ENCODE measurements around the gene GCG.
A peak's percentile ranks its signal among the peaks of the same experiment; 100 is the strongest.

Gene GCG

GRCh38 chr2:162152147-162152546 is at the start of gene GCG:
Gene GCG (minus strand): TSS chr2:162152247. CDS start chr2:162149178, 3,069 bp downstream.
- no peak for DNase-seq (ENCODE audit: low read depth)

- DNase-seq (ENCODE audit: low read depth) = no peak
Measured at GRCh38 chr2:162200636-162201035, 48.6 kb upstream of the GCG start.

GRCh38 chr2:162199913-162200312 is 47.9 kb upstream of the GCG start:
- DNase-seq (ENCODE audit: low read depth) = no peak

- no peak for DNase-seq (ENCODE audit: low read depth)
Measured at GRCh38 chr2:162198239-162198638, 46.2 kb upstream of the GCG start.

- no peak for DNase-seq (ENCODE audit: low read depth)
Measured at GRCh38 chr2:162197069-162197825, 45.2 kb upstream of the GCG start.

GRCh38 chr2:162196638-162197037 is 44.6 kb upstream of the GCG start:
- DNase-seq (ENCODE audit: low read depth) = no peak

- no peak for DNase-seq (ENCODE audit: low read depth)
Measured at GRCh38 chr2:162188451-162188850, 36.4 kb upstream of the GCG start.

GRCh38 chr2:162185541-162186232 is 33.6 kb upstream of the GCG start:
- no peak for DNase-seq (ENCODE audit: low read depth)

GRCh38 chr2:162184821-162185450 is 32.9 kb upstream of the GCG start:
- no peak for DNase-seq (ENCODE audit: low read depth)

- no peak for DNase-seq (ENCODE audit: low read depth)
Measured at GRCh38 chr2:162184359-162184758, 32.3 kb upstream of the GCG start.

- DNase-seq (ENCODE audit: low read depth) = no peak
Measured at GRCh38 chr2:162182395-162182794, 30.3 kb upstream of the GCG start.

- no peak for DNase-seq (ENCODE audit: low read depth)
Measured at GRCh38 chr2:162177301-162177700, 25.3 kb upstream of the GCG start.

GRCh38 chr2:162175714-162176113 is 23.7 kb upstream of the GCG start:
- DNase-seq (ENCODE audit: low read depth) = no peak

GRCh38 chr2:162174746-162175145 is 22.7 kb upstream of the GCG start:
- no peak for DNase-seq (ENCODE audit: low read depth)

- no peak for DNase-seq (ENCODE audit: low read depth)
Measured at GRCh38 chr2:162172802-162173370, 20.8 kb upstream of the GCG start.

GRCh38 chr2:162166745-162167144 is 14.7 kb upstream of the GCG start:
- DNase-seq (ENCODE audit: low read depth) = no peak

GRCh38 chr2:162166174-162166573 is 14.1 kb upstream of the GCG start:
- DNase-seq (ENCODE audit: low read depth) = no peak

GRCh38 chr2:162164802-162165201 is 12.8 kb upstream of the GCG start:
- no peak for DNase-seq (ENCODE audit: low read depth)

GRCh38 chr2:162159446-162159845 is 7.4 kb upstream of the GCG start:
- no peak for DNase-seq (ENCODE audit: low read depth)

- DNase-seq (ENCODE audit: low read depth) = no peak
Measured at GRCh38 chr2:162156149-162156548, 4.1 kb upstream of the GCG start.

- no peak for DNase-seq (ENCODE audit: low read depth)
Measured at GRCh38 chr2:162155093-162155492, 3.0 kb upstream of the GCG start.

- DNase-seq (ENCODE audit: low read depth) = peak; percentile 43
Measured at GRCh38 chr2:162153608-162154224, 1.7 kb upstream of the GCG start.

Data from activated gamma-delta T cell treated with anti-CD3 and anti-CD28 coated beads, Interleukin-2, amount 50 U/mL, for 16 hours (primary cell).